Measurements from ENCODE around the gene TLCD5. TPM values are rescaled to one million over a fixed set of nuclear protein-coding genes. Genes with fewer than 3 reads are reported as not detected.
A peak's percentile ranks its signal among the peaks of the same experiment; 100 is the strongest.

The TLCD5 gene
- polyA plus RNA-seq, 1 experiment: 8.0 TPM

DNA sequence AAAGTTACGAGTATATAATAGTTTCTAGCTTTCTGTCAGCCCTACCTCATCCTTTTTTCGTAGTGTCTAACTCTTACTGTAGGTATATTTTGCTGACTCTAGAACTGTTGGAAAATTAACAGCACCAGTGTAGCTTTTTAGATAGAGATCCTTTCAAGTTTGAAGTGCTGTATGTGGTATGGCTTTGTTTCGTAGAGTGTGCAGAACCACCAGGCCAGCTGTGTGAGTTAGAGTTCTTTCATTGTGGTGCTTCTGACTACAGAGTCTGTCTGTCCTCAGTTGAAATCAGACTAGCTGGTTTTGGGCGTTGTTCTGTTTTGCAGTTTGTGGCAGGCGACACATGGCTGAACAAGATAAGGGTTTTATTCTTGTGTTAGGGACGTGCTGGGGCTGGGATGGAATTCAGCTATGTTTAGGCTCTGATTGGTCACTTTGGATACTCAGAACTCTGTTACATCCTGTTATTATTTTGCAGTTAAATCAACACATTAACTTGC is 14.3 kb downstream of the TLCD5 start:
- Histone ChIP-seq H3K36me3 (ENCODE audit: control insufficient read depth, insufficient read depth, low read length) (no peaks in the 10 kb centered on the region), H3K27me3 (ENCODE audit: control insufficient read depth, insufficient read depth, low read length) (no peaks in the 10 kb centered on the region), H3K4me3 (ENCODE audit: low read depth, low read length) (peak overlapping the region; percentile 30)
- DNase-seq (ENCODE audit: low read depth): no peak
- ChIA-PET CTCF (interaction anchor here (0.6 kb wide), 1 partner anchor 127 kb away, joined by 3 read pairs; no protein-coding TSS in a partner anchor), POLR2A (no interaction called here)
- TF ChIP-seq, protein P1, sequence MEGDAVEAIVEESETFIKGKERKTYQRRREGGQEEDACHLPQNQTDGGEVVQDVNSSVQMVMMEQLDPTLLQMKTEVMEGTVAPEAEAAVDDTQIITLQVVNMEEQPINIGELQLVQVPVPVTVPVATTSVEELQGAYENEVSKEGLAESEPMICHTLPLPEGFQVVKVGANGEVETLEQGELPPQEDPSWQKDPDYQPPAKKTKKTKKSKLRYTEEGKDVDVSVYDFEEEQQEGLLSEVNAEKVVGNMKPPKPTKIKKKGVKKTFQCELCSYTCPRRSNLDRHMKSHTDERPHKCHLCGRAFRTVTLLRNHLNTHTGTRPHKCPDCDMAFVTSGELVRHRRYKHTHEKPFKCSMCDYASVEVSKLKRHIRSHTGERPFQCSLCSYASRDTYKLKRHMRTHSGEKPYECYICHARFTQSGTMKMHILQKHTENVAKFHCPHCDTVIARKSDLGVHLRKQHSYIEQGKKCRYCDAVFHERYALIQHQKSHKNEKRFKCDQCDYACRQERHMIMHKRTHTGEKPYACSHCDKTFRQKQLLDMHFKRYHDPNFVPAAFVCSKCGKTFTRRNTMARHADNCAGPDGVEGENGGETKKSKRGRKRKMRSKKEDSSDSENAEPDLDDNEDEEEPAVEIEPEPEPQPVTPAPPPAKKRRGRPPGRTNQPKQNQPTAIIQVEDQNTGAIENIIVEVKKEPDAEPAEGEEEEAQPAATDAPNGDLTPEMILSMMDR (IDR thresholded peaks at IDR 0.05; ENCODE audit: insufficient read depth, low read depth, low read length): no peak

DNA sequence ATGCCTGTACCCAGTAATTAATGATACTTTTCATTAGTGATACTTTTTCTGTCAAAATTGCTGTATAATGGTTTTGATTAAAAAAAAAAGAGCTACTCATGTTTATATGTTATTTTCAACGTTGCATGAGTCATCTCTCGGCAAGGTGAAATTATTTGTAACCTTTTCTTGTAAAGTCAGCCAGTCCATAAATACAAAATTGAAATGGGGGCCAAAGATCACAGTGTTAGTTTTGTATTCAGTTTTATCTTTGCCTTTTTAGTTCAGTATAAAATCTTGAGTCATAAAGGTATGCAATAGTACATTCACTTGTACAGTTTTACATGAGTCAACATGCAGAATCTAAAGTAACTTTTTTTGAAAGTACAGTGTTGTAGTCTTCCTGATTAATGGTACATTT is 15.4 kb downstream of the TLCD5 start:
- H3K4me3 ChIP-seq (ENCODE audit: low read depth, low read length): no peak overlapping the region
- POLR2A ChIA-PET: no interaction called here
- H3K27me3 ChIP-seq (ENCODE audit: control insufficient read depth, insufficient read depth, low read length): no peaks in the 10 kb centered on the region
- TF ChIP-seq, protein P1 (IDR thresholded peaks at IDR 0.05; ENCODE audit: insufficient read depth, low read depth, low read length): no peak
- H3K36me3 ChIP-seq (ENCODE audit: control insufficient read depth, insufficient read depth, low read length): no peaks in the 10 kb centered on the region
- DNase-seq (ENCODE audit: low read depth): no peak
- CTCF ChIA-PET: no interaction called here

DNA sequence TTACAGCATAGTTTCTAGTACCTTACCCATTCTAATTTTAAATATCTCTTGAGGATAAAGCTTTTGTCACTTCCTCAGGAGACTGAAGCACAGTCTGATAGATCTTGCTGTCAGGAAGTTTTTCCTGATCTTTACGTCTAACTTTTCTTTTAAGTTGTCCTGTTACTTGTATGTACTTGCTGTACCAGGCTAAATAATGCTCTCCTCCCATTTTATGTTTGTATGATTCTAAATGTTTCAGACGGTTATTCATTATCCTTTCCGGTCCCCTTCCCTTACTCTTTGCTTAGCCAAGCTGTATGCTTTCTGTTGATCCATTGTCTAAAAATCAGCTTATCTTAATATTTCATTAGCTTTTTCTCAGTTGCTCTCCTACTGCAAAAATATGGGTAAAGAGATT is 17.1 kb downstream of the TLCD5 start:
- no peak overlapping the region for H3K4me3 ChIP-seq (ENCODE audit: low read depth, low read length)
- CTCF ChIA-PET: no interaction called here
- POLR2A ChIA-PET: no interaction called here
- no peaks in the 10 kb centered on the region for H3K27me3 ChIP-seq (ENCODE audit: control insufficient read depth, insufficient read depth, low read length)
- no peaks in the 10 kb centered on the region for H3K36me3 ChIP-seq (ENCODE audit: control insufficient read depth, insufficient read depth, low read length)
- DNase-seq (ENCODE audit: low read depth): no peak
- TF ChIP-seq, protein P1 (IDR thresholded peaks at IDR 0.05; ENCODE audit: insufficient read depth, low read depth, low read length): no peak

DNA sequence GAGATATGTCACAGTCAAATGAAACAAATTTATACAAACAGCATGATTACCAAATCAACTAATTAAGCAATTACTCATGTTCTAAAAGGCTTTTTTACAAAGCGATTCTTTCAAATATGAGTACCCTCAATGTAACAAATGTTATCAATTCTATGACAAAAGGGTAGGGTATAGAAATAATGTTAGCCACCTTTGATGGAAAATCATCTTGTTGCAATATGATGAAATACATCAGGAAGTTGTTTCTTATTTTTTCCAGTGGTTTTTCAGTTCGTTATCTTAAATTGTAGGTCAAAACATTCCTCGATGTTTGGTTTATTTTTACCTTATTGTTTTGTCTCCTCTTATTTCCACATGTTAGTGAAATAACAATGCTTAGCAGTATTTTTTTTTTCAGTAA is 17.6 kb downstream of the TLCD5 start:
- POLR2A ChIA-PET: no interaction called here
- Histone ChIP-seq H3K4me3 (ENCODE audit: low read depth, low read length) (no peak overlapping the region), H3K27me3 (ENCODE audit: control insufficient read depth, insufficient read depth, low read length) (no peaks in the 10 kb centered on the region), H3K36me3 (ENCODE audit: control insufficient read depth, insufficient read depth, low read length) (no peaks in the 10 kb centered on the region)
- no peak for DNase-seq (ENCODE audit: low read depth)
- TF ChIP-seq, protein P1 (IDR thresholded peaks at IDR 0.05; ENCODE audit: insufficient read depth, low read depth, low read length): no peak
- CTCF ChIA-PET: no interaction called here

DNA sequence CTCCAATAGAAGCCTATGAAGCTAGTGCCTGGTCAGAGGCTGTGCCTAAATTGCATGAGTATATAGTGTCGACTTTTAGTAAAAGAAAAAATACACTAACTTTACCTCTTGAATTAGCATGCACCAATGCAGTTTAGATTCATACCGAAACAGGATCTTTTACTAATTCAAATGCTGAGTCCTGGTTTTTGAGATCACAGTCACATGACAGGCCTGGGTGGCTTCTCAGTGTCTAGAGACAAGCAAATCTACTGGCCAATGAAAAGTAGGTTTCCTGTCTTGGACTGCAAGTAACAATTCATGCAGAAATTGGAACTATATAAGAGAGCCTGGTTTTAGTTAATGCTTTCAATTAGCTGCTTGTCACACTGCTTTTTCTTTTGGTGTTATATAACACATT is 18.3 kb downstream of the TLCD5 start:
- TF ChIP-seq, protein P1 (IDR thresholded peaks at IDR 0.05; ENCODE audit: insufficient read depth, low read depth, low read length): no peak
- Histone ChIP-seq H3K36me3 (ENCODE audit: control insufficient read depth, insufficient read depth, low read length) (no peaks in the 10 kb centered on the region), H3K27me3 (ENCODE audit: control insufficient read depth, insufficient read depth, low read length) (no peaks in the 10 kb centered on the region), H3K4me3 (ENCODE audit: low read depth, low read length) (no peak overlapping the region)
- CTCF ChIA-PET: no interaction called here
- DNase-seq (ENCODE audit: low read depth): no peak
- POLR2A ChIA-PET: no interaction called here

Measured in BJ (cell line).